PC-9 (cell line): ENCODE data around the gene CCNE1. TPM values are rescaled to one million over a fixed set of nuclear protein-coding genes. Genes with fewer than 3 reads are reported as not detected.

Experiments
- BruUV-seq: library from RNA; stranded (reverse); fragments of 400-500 nt; replicated peaks from 2 replicates; lab custom pipeline; 2021; lab: Mats Ljungman, UMichigan
- CTCF ChIA-PET: fragments of 300-600 bp; sonication (Branson Sonifier 250); formaldehyde crosslinking; loops from one replicate; lab custom pipeline; 2022; ENCODE audit warnings: antibody characterized with exemption; lab: Charles Lee
- POLR2A ChIA-PET: fragments of 300-600 bp; sonication (Branson Sonifier 250); formaldehyde crosslinking; loops from one replicate; lab custom pipeline; 2022; ENCODE audit warnings: antibody characterized with exemption; ENCODE audit not compliant: unreplicated experiment; lab: Charles Lee
- DNase-seq, 2 experiments: peaks; one replicate each; pipeline versions ENCODE4 v3.0.0 to v3.0.0-alpha.2; 2015 to 2022; ENCODE audit warnings: mixed read lengths in 1 of 2
- H2AFZ ChIP-seq: fragments of 200-600 bp; sonication (generic); 2 replicates; pipeline ENCODE4 v1.8.1; 2017; ENCODE audit warnings: antibody characterized with exemption
- H3F3A ChIP-seq: fragments of 200-600 bp; sonication (generic); 2 replicates; pipeline ENCODE4 v1.8.1; 2017; ENCODE audit warnings: antibody characterized with exemption, mild to moderate bottlenecking, low read depth; ENCODE audit not compliant: insufficient read depth
- H3K27ac ChIP-seq: fragments of 200-600 bp; sonication (generic); 2 replicates; pipeline ENCODE4 v1.6.1; 2016; ENCODE audit warnings: mixed run types
- H3K27me3 ChIP-seq: fragments of 200-600 bp; sonication (generic); 2 replicates; pipeline ENCODE4 v1.6.1; 2016; ENCODE audit warnings: low read depth, mixed run types; ENCODE audit not compliant: insufficient read depth
- H3K36me3 ChIP-seq: fragments of 200-600 bp; sonication (generic); 2 replicates; pipeline ENCODE4 v1.6.1; 2016; ENCODE audit warnings: low read depth, mixed run types
- H3K4me1 ChIP-seq: fragments of 200-600 bp; sonication (generic); replicated peaks from 2 replicates; pipeline ENCODE4 v1.6.1; 2016; ENCODE audit warnings: mixed run types; ENCODE audit not compliant: insufficient read depth
- H3K4me2 ChIP-seq: fragments of 200-600 bp; sonication (generic); 2 replicates; pipeline ENCODE4 v1.6.1; 2017; ENCODE audit warnings: mixed run types
- H3K4me3 ChIP-seq: fragments of 200-600 bp; sonication (generic); 2 replicates; pipeline ENCODE4 v1.6.1; 2016; ENCODE audit warnings: mixed run types
- H3K79me2 ChIP-seq: fragments of 200-600 bp; sonication (generic); 2 replicates; pipeline ENCODE4 v1.6.1; 2017; ENCODE audit warnings: low read depth, mixed run types
- H3K9me2 ChIP-seq: fragments of 200-600 bp; sonication (generic); 2 replicates; pipeline ENCODE4 v1.8.1; 2017; ENCODE audit warnings: mild to moderate bottlenecking; ENCODE audit not compliant: insufficient read depth
- H3K9me3 ChIP-seq: fragments of 200-600 bp; sonication (generic); 2 replicates; pipeline ENCODE4 v1.8.1; 2016; ENCODE audit warnings: low read depth; ENCODE audit not compliant: insufficient read depth
- H4K20me1 ChIP-seq: fragments of 200-600 bp; sonication (generic); 2 replicates; pipeline ENCODE4 v1.8.1; 2017; ENCODE audit not compliant: insufficient read depth
- EZH2 ChIP-seq: fragments of 200-600 bp; sonication (generic); IDR thresholded peaks from 2 replicates; pipeline ENCODE4 v1.8.0; 2017; ENCODE audit warnings: antibody characterized with exemption, low read depth
- intact Hi-C: fragments of 100-400 bp; cut with micrococcal nuclease; formaldehyde crosslinking; loops from one replicate; pipeline ENCODE4 v1.10.0; 2022; ENCODE audit not compliant: unreplicated experiment
- total RNA-seq: library from RNA; stranded (reverse); gene quantifications from 2 replicates; pipeline ENCODE4 v1.2.3, GENCODE V29; 2021
- TF ChIP-seq, protein P1 (sequence below): fragments of 200-600 bp; sonication (generic); conservative IDR thresholded peaks from 2 replicates; pipeline ENCODE4 v1.6.1; 2017; ENCODE audit warnings: mixed run types, antibody characterized with exemption, mild to moderate bottlenecking, moderate library complexity

Gene CCNE1
- total RNA-seq, 1 experiment from 2014 or later: 10.6 TPM

DNA sequence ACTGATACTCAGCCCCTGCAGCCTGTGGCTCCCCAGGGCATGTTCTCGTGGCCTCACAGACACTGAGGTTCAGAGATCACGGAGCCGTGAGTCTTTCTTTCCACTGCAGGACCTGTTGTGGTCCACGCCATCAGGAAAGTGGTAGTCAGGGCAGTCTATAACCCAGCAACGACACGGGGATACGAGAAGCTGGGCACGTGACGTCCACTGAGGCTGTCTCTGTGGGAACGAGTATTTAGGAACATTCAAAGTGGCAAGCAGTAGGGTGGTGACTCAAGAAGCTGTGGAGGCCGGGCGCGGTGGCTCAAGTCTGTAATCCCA lies 29.6 kb upstream of the CCNE1 start:
- H4K20me1 ChIP-seq: no peaks in the 10 kb centered on the region
- no peaks in the 10 kb centered on the region for H3K27me3 ChIP-seq
- ChIA-PET POLR2A (no interaction called here), CTCF (no interaction called here)
- no peak overlapping the region for H2AFZ ChIP-seq
- no TSS peak for BruUV-seq
- H3K4me1 ChIP-seq: no peaks in the 10 kb centered on the region
- H3K9me3 ChIP-seq: no peaks in the 10 kb centered on the region
- no peak overlapping the region for H3K4me3 ChIP-seq
- TF ChIP-seq, protein P1, sequence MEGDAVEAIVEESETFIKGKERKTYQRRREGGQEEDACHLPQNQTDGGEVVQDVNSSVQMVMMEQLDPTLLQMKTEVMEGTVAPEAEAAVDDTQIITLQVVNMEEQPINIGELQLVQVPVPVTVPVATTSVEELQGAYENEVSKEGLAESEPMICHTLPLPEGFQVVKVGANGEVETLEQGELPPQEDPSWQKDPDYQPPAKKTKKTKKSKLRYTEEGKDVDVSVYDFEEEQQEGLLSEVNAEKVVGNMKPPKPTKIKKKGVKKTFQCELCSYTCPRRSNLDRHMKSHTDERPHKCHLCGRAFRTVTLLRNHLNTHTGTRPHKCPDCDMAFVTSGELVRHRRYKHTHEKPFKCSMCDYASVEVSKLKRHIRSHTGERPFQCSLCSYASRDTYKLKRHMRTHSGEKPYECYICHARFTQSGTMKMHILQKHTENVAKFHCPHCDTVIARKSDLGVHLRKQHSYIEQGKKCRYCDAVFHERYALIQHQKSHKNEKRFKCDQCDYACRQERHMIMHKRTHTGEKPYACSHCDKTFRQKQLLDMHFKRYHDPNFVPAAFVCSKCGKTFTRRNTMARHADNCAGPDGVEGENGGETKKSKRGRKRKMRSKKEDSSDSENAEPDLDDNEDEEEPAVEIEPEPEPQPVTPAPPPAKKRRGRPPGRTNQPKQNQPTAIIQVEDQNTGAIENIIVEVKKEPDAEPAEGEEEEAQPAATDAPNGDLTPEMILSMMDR: no peak
- no peak for TF ChIP-seq EZH2
- no peaks in the 10 kb centered on the region for H3K9me2 ChIP-seq
- H3K36me3 ChIP-seq: no peaks in the 10 kb centered on the region
- H3K27ac ChIP-seq: no peak overlapping the region
- no peak overlapping the region for H3K4me2 ChIP-seq
- no peaks in the 10 kb centered on the region for H3K79me2 ChIP-seq
- intact Hi-C loops: no loop called here
- H3F3A ChIP-seq: no peaks in the 10 kb centered on the region
- DNase-seq: no peak

DNA sequence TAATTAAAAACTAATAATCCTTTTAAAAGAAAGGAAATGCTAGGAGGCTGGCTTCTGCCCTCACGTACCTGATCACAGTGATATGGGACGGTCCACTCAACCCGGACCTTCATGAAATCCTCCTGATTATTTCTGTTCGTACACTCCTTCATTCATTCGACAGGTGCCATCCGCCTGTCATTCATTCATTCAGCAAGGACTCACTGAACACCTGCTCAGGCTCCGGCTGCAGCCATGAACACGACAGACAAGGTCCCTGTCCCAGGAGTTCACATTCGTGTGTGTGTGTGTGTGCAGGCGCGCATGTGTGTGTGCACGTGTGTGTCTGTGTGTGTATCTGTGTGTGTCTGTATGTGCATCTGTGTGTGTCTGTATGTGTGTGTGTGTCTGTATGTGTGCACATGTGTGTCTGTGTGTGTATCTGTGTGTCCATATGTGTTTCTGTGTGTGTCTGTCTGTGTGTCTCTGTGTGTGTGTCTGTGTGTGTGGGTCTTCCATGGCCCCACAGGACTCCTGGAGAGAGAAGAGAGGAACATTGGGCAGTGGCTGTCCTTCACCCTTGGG lies 28.1 kb upstream of the CCNE1 start:
- no peak overlapping the region for H3K4me2 ChIP-seq
- H3K9me3 ChIP-seq: no peaks in the 10 kb centered on the region
- no peaks in the 10 kb centered on the region for H3K36me3 ChIP-seq
- no peaks in the 10 kb centered on the region for H3K27me3 ChIP-seq
- intact Hi-C loops: no loop called here
- no peaks in the 10 kb centered on the region for H3K79me2 ChIP-seq
- no peaks in the 10 kb centered on the region for H3K4me1 ChIP-seq
- no peak for DNase-seq
- H3K27ac ChIP-seq: no peak overlapping the region
- ChIA-PET POLR2A (no interaction called here), CTCF (no interaction called here)
- no TSS peak for BruUV-seq
- no peaks in the 10 kb centered on the region for H3F3A ChIP-seq
- H4K20me1 ChIP-seq: no peaks in the 10 kb centered on the region
- TF ChIP-seq, protein P1: no peak
- no peak for TF ChIP-seq EZH2
- no peak overlapping the region for H2AFZ ChIP-seq
- H3K4me3 ChIP-seq: no peak overlapping the region
- no peaks in the 10 kb centered on the region for H3K9me2 ChIP-seq

DNA sequence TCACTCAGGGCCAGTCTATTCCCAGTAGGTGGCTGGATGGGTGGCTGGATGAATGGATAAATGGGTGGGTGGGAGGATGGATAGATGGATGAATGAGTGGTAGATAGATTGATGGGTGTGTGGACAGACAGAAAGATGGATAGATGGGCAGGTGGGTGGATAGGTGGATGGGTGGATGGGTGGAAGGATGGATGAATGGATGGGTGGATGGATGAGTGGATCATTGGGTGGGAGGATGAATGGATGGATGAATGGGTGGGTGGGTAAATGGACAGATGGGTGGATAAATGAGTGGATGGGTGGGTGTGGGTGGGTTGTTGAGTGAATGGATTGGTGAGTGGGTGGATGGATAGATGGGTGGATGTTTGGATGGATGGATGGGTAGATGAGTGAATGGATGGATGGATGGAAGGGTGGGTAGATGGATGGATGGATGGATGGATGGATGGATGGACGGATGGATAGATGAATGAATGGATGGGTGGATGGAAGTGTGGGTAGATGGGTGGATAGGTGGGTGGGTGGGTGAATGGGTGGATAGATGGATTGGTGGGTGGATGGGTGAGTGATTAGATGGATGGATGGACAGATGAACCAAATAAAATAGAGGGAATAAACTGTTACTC lies 27.1 kb upstream of the CCNE1 start:
- H3K4me2 ChIP-seq: no peak overlapping the region
- no peaks in the 10 kb centered on the region for H3F3A ChIP-seq
- no peaks in the 10 kb centered on the region for H3K79me2 ChIP-seq
- H4K20me1 ChIP-seq: no peaks in the 10 kb centered on the region
- H3K9me2 ChIP-seq: no peaks in the 10 kb centered on the region
- H3K9me3 ChIP-seq: no peaks in the 10 kb centered on the region
- no peak for DNase-seq
- intact Hi-C loops: no loop called here
- H3K4me3 ChIP-seq: no peak overlapping the region
- H3K27ac ChIP-seq: no peak overlapping the region
- H3K27me3 ChIP-seq: no peaks in the 10 kb centered on the region
- H3K36me3 ChIP-seq: no peaks in the 10 kb centered on the region
- POLR2A ChIA-PET: no interaction called here
- CTCF ChIA-PET: no interaction called here
- no peaks in the 10 kb centered on the region for H3K4me1 ChIP-seq
- no TSS peak for BruUV-seq
- no peak overlapping the region for H2AFZ ChIP-seq
- TF ChIP-seq, protein P1: no peak
- TF ChIP-seq EZH2: no peak
